GM12801 (cell line): ENCODE measurements around the gene MVB12B.

Experiments used
- TF ChIP-seq, protein P1 (sequence below): IDR thresholded peaks from one replicate; pipeline ENCODE4 v1.5.1; 2011; ENCODE audit warnings: control low read depth; ENCODE audit not compliant: insufficient read length; ENCODE audit errors: extremely low read depth

MVB12B gene

DNA sequence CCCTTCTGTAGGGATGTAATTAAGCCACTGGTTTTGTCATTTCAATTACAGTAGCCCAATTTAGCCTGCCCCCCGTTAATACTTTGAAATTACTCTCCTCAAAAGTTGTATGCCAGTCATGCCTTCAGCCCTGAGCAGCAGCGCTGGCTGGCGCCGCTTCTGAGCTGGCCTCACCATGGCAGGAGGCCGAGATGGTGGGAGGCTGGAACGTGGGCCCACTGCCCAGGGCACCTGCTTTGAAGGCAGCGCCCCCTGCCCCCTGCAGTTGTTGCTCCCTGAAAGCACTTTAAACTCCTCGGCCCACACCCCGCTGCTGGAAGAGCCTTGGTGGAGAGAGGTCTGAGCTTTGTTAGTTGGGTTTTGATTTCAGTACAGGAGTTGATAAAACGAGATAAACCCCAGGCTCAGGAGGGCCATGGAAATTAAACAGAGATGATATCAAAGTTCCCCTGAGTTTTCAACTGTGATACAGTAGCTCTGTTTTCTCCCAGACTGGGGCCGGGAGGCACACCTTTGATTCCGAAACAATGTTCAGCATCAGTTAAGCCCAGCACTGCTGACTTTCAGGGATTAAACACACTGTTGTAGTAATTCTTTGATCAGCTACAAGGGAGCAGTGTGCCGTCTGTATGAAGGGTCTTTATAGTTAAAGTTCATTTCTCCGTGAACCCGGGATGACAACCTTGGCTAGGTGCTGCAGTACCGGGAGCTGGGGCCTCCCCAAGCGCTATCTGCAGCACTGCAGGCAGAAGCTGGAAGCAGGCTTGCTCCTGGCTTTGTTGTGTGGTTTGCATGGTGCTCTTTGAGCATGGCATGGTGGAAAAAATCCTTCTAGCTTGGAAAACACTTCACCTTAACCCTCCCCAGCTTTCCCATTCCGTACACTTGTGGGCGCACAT is 9.5 kb downstream of the MVB12B start:
- TF ChIP-seq, protein P1, sequence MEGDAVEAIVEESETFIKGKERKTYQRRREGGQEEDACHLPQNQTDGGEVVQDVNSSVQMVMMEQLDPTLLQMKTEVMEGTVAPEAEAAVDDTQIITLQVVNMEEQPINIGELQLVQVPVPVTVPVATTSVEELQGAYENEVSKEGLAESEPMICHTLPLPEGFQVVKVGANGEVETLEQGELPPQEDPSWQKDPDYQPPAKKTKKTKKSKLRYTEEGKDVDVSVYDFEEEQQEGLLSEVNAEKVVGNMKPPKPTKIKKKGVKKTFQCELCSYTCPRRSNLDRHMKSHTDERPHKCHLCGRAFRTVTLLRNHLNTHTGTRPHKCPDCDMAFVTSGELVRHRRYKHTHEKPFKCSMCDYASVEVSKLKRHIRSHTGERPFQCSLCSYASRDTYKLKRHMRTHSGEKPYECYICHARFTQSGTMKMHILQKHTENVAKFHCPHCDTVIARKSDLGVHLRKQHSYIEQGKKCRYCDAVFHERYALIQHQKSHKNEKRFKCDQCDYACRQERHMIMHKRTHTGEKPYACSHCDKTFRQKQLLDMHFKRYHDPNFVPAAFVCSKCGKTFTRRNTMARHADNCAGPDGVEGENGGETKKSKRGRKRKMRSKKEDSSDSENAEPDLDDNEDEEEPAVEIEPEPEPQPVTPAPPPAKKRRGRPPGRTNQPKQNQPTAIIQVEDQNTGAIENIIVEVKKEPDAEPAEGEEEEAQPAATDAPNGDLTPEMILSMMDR, result no peak

- TF ChIP-seq, protein P1, result no peak
Measured at GRCh38 chr9:126336736-126337325, 10.2 kb downstream of the MVB12B start.

- TF ChIP-seq, protein P1, result no peak
Measured at GRCh38 chr9:126337729-126338372, 11.2 kb downstream of the MVB12B start.

DNA sequence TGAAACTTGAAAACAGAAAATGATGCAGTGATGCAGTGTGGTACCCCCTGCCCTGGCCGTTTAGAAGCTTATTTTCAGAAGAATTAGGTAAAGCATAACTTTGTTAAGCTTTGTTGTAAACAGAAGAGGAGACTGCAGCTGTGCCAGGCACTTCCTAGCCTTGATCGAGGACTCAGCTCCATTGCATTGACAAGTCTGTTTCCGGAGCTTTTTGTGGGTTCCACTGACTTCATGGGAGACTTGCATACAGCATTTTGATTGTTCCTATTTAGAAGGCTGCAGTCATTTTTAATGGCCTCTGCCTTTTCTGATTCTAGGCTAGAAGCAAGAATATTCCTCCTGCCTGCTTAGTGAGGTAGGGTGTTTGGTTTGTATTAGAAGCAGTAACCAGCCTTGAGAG is 12.3 kb downstream of the MVB12B start:
- TF ChIP-seq, protein P1, result no peak

DNA sequence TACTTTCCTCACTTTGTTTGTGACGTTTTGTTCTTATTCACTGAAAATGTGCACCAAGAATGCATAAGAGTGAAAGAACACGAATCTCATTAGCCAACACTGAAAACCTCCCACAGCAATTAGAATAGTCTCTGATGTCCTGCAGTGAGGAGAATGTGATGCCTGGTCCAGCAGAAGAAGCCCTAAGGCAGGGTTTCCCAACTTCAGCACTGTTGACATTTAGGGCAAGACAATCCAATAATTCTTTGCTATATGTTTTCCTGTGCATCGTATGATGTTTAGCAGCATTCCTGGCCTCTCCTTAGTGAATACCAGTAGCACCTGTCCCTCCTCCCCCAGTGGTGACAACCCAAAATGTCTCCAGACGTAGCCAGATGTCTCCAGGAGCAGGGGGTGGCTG is 14.8 kb downstream of the MVB12B start:
- TF ChIP-seq, protein P1, result no peak

DNA sequence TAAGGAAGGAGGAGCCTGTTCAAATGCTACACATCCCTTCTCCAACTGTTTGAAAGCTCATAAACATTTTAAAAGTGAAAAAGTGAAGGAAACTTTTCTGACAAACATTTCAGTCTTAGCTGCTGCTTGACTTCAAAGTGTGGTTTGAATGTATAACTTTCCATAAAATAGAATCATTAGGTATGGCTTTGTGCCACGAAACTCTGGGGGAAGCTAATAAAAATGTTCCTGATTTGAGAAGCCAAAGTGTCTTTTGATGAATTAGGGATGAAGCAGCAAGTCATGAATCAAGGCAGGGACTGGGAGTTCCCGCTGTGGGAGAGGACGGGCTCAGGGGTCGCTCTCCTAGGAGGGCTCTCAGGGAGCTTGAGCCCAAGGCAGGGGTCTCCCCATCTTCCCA is 15.3 kb downstream of the MVB12B start:
- TF ChIP-seq, protein P1, result no peak

DNA sequence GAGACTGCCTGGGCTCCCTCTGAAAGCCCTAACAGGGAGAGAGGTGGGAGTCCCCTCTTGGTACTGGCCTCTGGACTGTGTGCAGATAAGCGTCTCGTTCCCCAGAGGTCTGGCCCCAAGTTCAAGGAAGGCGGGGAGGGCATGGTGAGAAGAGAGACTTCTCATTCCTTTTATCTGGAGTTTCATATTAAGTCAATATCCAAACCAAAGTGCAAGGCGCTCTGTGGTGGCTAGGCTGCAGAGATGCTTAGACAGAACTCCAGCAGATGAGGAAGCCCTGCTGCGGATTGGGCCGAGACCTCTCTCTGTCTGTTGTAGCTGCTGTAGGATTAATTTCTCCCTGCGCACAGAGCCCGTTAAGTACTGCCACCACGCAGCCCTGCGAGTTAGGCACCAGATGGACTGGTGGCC is 16.0 kb downstream of the MVB12B start:
- TF ChIP-seq, protein P1, result no peak
